GM12878 (cell line): ENCODE results near the gene PSME3. TPM values are rescaled to one million over a fixed set of nuclear protein-coding genes. Genes with fewer than 3 reads are reported as not detected.
"Not testable (repeated sequence)": the region's sequence is repeated elsewhere in the genome, so short reads cannot be mapped to it uniquely, and the experiment has no call there.

Source experiments
- ATAC-seq: fragments of 200-7000 bp; cut with Tn5 transposase; 3 replicates; pipeline ENCODE4 v1.9.1; 2020; ENCODE audit warnings: mild to moderate bottlenecking, moderate library complexity
- BruUV-seq: library from RNA; stranded (reverse); fragments of 400-500 nt; replicated peaks from 2 replicates; lab custom pipeline; 2021; lab: Mats Ljungman, UMichigan
- CTCF ChIA-PET: fragments of 300-600 bp; sonication (Branson Sonifier 250); formaldehyde crosslinking; extraction: SDS; loops from one replicate; lab custom pipeline; 2021; ENCODE audit warnings: inconsistent platforms; lab: Yijun Ruan, JAX
- POLR2A ChIA-PET: fragments of 350-600 bp; formaldehyde crosslinking; extraction: SDS; loops from one replicate; lab custom pipeline; 2021; ENCODE audit warnings: inconsistent platforms; lab: Charles Lee
- RAD21 ChIA-PET: fragments of 300-600 bp; sonication (Branson Sonifier 250); formaldehyde crosslinking; loops from one replicate; lab custom pipeline; 2023; ENCODE audit warnings: antibody characterized with exemption; ENCODE audit not compliant: unreplicated experiment; lab: Charles Lee
- SMC1A ChIA-PET: fragments of 300-600 bp; sonication (Branson Sonifier 250); formaldehyde crosslinking; loops from one replicate; lab custom pipeline; 2023; ENCODE audit not compliant: unreplicated experiment, uncharacterized antibody; lab: Charles Lee
- DNase-seq: peaks from one replicate; pipeline ENCODE4 v3.0.0-alpha.2; 2011; ENCODE audit warnings: low read depth, low spot score
- FAIRE-seq: peaks from 3 replicates; lab custom pipeline; 2011; peaks lifted over from hg19 to GRCh38; lab: Jason Lieb, UNC
- H2AFZ ChIP-seq: 2 replicates; pipeline ENCODE4 v1.6.0; 2011; ENCODE audit warnings: low read depth, low read length, control low read depth; ENCODE audit not compliant: control insufficient read depth
- H3K27ac ChIP-seq: 2 replicates; pipeline ENCODE4 v1.5.1; 2011; ENCODE audit warnings: control low read depth; ENCODE audit not compliant: control insufficient read depth, insufficient read depth
- H3K27me3 ChIP-seq, 2 experiments: replicated peaks in 1 of 2; 2 replicates each; pipeline versions ENCODE4 v1.6.0 to v1.6.1; 2011; ENCODE audit warnings: low read length in 1 of 2; ENCODE audit not compliant: control insufficient read depth in 2 of 2, insufficient read depth in 2 of 2
- H3K36me3 ChIP-seq, 2 experiments: 2 replicates each; pipeline ENCODE4 v1.5.1; 2011; ENCODE audit warnings: low read length in 1 of 2; ENCODE audit not compliant: control insufficient read depth in 2 of 2, insufficient read depth in 2 of 2
- H3K4me1 ChIP-seq: 2 replicates; pipeline ENCODE4 v1.6.1; 2011; ENCODE audit warnings: mild to moderate bottlenecking, low read length, moderate library complexity, mixed read lengths; ENCODE audit not compliant: control insufficient read depth, insufficient read depth
- H3K4me2 ChIP-seq: 2 replicates; pipeline ENCODE4 v1.6.0; 2011; ENCODE audit warnings: control low read depth; ENCODE audit not compliant: control insufficient read depth, insufficient read depth
- H3K4me3 ChIP-seq: fragments of 200-600 bp; sonication (generic); 2 replicates; pipeline ENCODE4 v1.5.1; 2016
- H3K79me2 ChIP-seq: 2 replicates; pipeline ENCODE4 v1.6.0; 2011; ENCODE audit warnings: low read length; ENCODE audit not compliant: control insufficient read depth, insufficient read depth
- H3K9ac ChIP-seq: 2 replicates; pipeline ENCODE4 v1.8.0; 2011; ENCODE audit warnings: low read length, control low read depth, mixed read lengths; ENCODE audit not compliant: control insufficient read depth, insufficient read depth
- H3K9me3 ChIP-seq: replicated peaks from 3 replicates; pipeline ENCODE4 v1.5.1; 2011; ENCODE audit warnings: mild to moderate bottlenecking, low read length; ENCODE audit not compliant: control insufficient read depth, insufficient read depth
- H4K20me1 ChIP-seq: 2 replicates; pipeline ENCODE4 v1.6.0; 2011; ENCODE audit not compliant: control insufficient read depth, insufficient read depth
- ASH2L ChIP-seq: fragments of 300-600, 200-600 bp; sonication (generic); IDR thresholded peaks from 2 replicates; pipeline ENCODE4 v1.6.1; 2017; ENCODE audit warnings: low read depth, mild to moderate bottlenecking, borderline replicate concordance
- BCL11A ChIP-seq: IDR thresholded peaks from 2 replicates; pipeline ENCODE4 v1.6.1; 2011; ENCODE audit warnings: low read depth, low read length
- DPF2 ChIP-seq: fragments of 450-650 bp; IDR thresholded peaks from 2 replicates; pipeline ENCODE4 v1.6.1; 2017; ENCODE audit warnings: mild to moderate bottlenecking
- EED ChIP-seq: sonication (generic); IDR thresholded peaks from 2 replicates; pipeline ENCODE4 v1.6.1; 2016; ENCODE audit warnings: antibody characterized with exemption, low read depth
- FOXK2 ChIP-seq: fragments of 450-650 bp; IDR thresholded peaks from 2 replicates; pipeline ENCODE4 v1.6.1; 2017; ENCODE audit warnings: mild to moderate bottlenecking, moderate library complexity
- GABPA ChIP-seq: IDR thresholded peaks from 2 replicates; pipeline ENCODE4 v1.6.1; 2014; ENCODE audit warnings: antibody characterized with exemption, low read depth, mild to moderate bottlenecking, inconsistent platforms
- PAX5 ChIP-seq: IDR thresholded peaks from 2 replicates; pipeline ENCODE4 v1.6.1; 2011; ENCODE audit warnings: low read depth, low read length, borderline replicate concordance
- PBX3 ChIP-seq: IDR thresholded peaks from 2 replicates; pipeline ENCODE4 v1.6.1; 2011; ENCODE audit warnings: mild to moderate bottlenecking, low read depth, low read length, moderate library complexity; ENCODE audit not compliant: insufficient replicate concordance
- RAD21 ChIP-seq: IDR thresholded peaks from 2 replicates; pipeline ENCODE4 v1.6.1; 2011; ENCODE audit warnings: mild to moderate bottlenecking, low read depth, low read length, moderate library complexity; ENCODE audit not compliant: insufficient read depth
- RUNX3 ChIP-seq: IDR thresholded peaks from 2 replicates; pipeline ENCODE4 v1.6.1; 2012; ENCODE audit warnings: low read length, inconsistent platforms
- SUPT20H ChIP-seq: IDR thresholded peaks from 2 replicates; pipeline ENCODE4 v1.6.1; 2011; ENCODE audit warnings: low read depth, mild to moderate bottlenecking, low read length, moderate library complexity, borderline replicate concordance; ENCODE audit not compliant: control insufficient read depth
- TCF7 ChIP-seq: IDR thresholded peaks from 2 replicates; pipeline ENCODE4 v1.6.1; 2014; ENCODE audit warnings: antibody characterized with exemption, borderline replicate concordance
- USF2 ChIP-seq: IDR thresholded peaks from 2 replicates; pipeline ENCODE4 v1.6.1; 2011; ENCODE audit warnings: low read depth, low read length, improper control_type of control experiment, borderline replicate concordance
- ZNF622 ChIP-seq: fragments of 450-650 bp; IDR thresholded peaks from 2 replicates; pipeline ENCODE4 v1.6.1; 2017; ENCODE audit warnings: mild to moderate bottlenecking, inconsistent platforms
- ZZZ3 ChIP-seq: IDR thresholded peaks from 2 replicates; pipeline ENCODE4 v1.6.1; 2011; ENCODE audit warnings: low read depth; ENCODE audit not compliant: control insufficient read depth, insufficient read length
- WGBS: methylation state at CpG from one replicate; pipeline ENCODE4 v1.1.6; 2016; ENCODE audit warnings: low lambda C conversion rate; ENCODE audit not compliant: insufficient replicate concordance, insufficient coverage; ENCODE audit errors: missing lambda C conversion rate; 5-methylcytosine and 5-hydroxymethylcytosine counted together
- in situ Hi-C: fragments of 300-500 bp; cut with MboI; formaldehyde crosslinking; loops from 9 replicates; pipeline ENCODE4 v1.14.3; 2018; ENCODE audit warnings: mixed read lengths
- intact Hi-C: fragments of 100-400 bp; cut with micrococcal nuclease; formaldehyde crosslinking; loops from one replicate; pipeline ENCODE4 v1.14.2; 2022; ENCODE audit not compliant: unreplicated experiment
- polyA plus RNA-seq, 11 experiments: library from polyadenylated mRNA; depleted of rRNA in 4 of 11; unstranded in 6 of 11; stranded (reverse) in 5 of 11; fragments of >200 nt; fragmentation: Nextera tagmentation in 4 of 11; fragmentation: Illumina TruSeq in 1 of 11; extraction: Ambion mirVana in 4 of 11; extraction: Trizol in 1 of 11; gene quantifications; 1 replicate in 1 of 11; 2 replicates in 10 of 11; pipeline versions ENCODE4 v1.2.1 to v1.2.3, GENCODE V29; 2011 to 2016; ENCODE audit warnings: inconsistent platforms in 2 of 11, missing spikeins in 2 of 11, low read depth in 1 of 11
- total RNA-seq, 4 experiments: library from RNA; depleted of rRNA in 3 of 4; stranded (reverse); fragments of >200 nt in 3 of 4; fragmentation: Illumina TruSeq in 1 of 4; extraction: Trizol in 1 of 4; gene quantifications; 2 replicates each; pipeline versions ENCODE4 v1.2.1 to v1.2.3, GENCODE V29; 2013 to 2021

Gene PSME3
- total and polyA plus RNA-seq, 10 of the 15 experiments (the other 5 are each of a cell fraction or from before 2014, with no cell fraction given) = 26.9 to 330 (median 137) TPM

DNA sequence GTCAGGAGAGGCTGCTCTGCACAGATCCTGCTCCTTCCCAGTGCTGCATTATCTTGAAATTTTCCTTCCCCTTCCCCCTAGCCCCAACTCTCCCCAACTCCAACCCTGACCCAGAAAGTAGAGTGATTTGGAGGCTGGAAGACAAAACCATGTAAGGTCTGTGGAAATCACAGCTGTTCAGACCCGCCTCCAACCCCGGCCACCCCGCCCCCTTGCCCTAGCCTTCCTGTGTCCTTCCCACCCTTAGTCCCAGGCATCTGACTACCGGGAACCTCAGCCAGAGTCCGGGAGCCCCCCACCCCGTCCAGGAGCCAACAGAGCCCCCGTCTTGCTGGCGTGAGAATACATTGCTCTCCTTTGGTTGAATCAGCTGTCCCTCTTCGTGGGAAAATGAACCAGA lies 17.8 kb downstream of the PSME3 start, which contains the start of gene AOC3:
Gene AOC3, plus strand, starts transcription at position 246 of the 400 bp plus-strand sequence. Its CDS starts 145 bp downstream, at position 391.
- RAD21 ChIA-PET = no interaction called here
- no peaks in the 10 kb centered on the region for H3K36me3 ChIP-seq
- H3K9ac ChIP-seq = no peak within 1 kb of the TSS
- TF ChIP-seq PAX5 (no peak), FOXK2 (no peak), EED (no peak), RAD21 (no peak), ZNF622 (no peak), SUPT20H (no peak), ZZZ3 (no peak), RUNX3 (no peak), ASH2L (no peak), BCL11A (no peak), TCF7 (no peak), DPF2 (no peak), PBX3 (no peak), GABPA (no peak), USF2 (no peak)
- TF ChIP-seq, all 136 proteins: peak for 0
- Histone ChIP-seq H3K4me1 (no peaks in the 10 kb centered on the region), H3K27ac (no peak within 1 kb of the TSS), H3K4me3 (no peak within 1 kb of the TSS), H2AFZ (no peak within 1 kb of the TSS), H3K9me3 (no peaks in the 10 kb centered on the region), H4K20me1 (no peaks in the 10 kb centered on the region), H3K79me2 (no peaks in the 10 kb centered on the region), H3K4me2 (no peak within 1 kb of the TSS), H3K27me3 (no peaks in the 10 kb centered on the region)
- ATAC-seq (no peak), FAIRE-seq (no peak), DNase-seq (no peak)
- BruUV-seq = no TSS peak
- ChIA-PET CTCF (no interaction called here), POLR2A (no interaction called here), SMC1A (no interaction called here)
- in situ Hi-C loops = no loop called here
- WGBS = 52% methylated on average over 6 of the region's 9 CpGs
- intact Hi-C loops = no loop called here

DNA sequence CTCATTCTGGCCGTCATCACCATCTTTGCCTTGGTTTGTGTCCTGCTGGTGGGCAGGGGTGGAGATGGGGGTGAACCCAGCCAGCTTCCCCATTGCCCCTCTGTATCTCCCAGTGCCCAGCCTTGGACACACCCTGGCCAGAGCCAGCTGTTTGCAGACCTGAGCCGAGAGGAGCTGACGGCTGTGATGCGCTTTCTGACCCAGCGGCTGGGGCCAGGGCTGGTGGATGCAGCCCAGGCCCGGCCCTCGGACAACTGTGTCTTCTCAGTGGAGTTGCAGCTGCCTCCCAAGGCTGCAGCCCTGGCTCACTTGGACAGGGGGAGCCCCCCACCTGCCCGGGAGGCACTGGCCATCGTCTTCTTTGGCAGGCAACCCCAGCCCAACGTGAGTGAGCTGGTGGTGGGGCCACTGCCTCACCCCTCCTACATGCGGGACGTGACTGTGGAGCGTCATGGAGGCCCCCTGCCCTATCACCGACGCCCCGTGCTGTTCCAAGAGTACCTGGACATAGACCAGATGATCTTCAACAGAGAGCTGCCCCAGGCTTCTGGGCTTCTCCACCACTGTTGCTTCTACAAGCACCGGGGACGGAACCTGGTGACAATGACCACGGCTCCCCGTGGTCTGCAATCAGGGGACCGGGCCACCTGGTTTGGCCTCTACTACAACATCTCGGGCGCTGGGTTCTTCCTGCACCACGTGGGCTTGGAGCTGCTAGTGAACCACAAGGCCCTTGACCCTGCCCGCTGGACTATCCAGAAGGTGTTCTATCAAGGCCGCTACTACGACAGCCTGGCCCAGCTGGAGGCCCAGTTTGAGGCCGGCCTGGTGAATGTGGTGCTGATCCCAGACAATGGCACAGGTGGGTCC lies 18.4 kb downstream of the PSME3 start:
- RAD21 ChIA-PET, intact Hi-C loops, H3K4me2 ChIP-seq, FAIRE-seq, BruUV-seq, H3K9ac ChIP-seq, H3K79me2 ChIP-seq, H2AFZ ChIP-seq, DNase-seq, H3K9me3 ChIP-seq, H3K36me3 ChIP-seq, H3K27me3 ChIP-seq, SMC1A ChIA-PET, in situ Hi-C loops, CTCF ChIA-PET, H4K20me1 ChIP-seq, H3K27ac ChIP-seq, POLR2A ChIA-PET, H3K4me1 ChIP-seq, H3K4me3 ChIP-seq, ATAC-seq: not testable (repeated sequence)
- 83% methylated on average over 13 of the region's 28 CpGs for WGBS
